Tibial artery (tissue), 4 donors: ENCODE data around the gene CEP126.

Experiments used
- DNase-seq, 2 donors: peaks; one replicate each; pipeline ENCODE4 v3.0.0-alpha.2; 2019
- H3K27ac ChIP-seq, 2 donors: fragments of 200-600 bp; sonication (generic) in 1 of 2; 1 replicate in 1 of 2; 2 replicates in 1 of 2; pipeline ENCODE4 v1.5.1; 2018 to 2019; ENCODE audit warnings: mild to moderate bottlenecking in 1 of 2
- H3K27me3 ChIP-seq, 2 donors: fragments of 200-600 bp; sonication (generic) in 1 of 2; one replicate each; pipeline versions ENCODE4 v1.5.1 to v1.6.0; 2016 to 2019
- H3K36me3 ChIP-seq, 3 donors: fragments of 200-600 bp; sonication (generic) in 2 of 3; one replicate each; pipeline ENCODE4 v1.5.1; 2016 to 2019; ENCODE audit warnings: mild to moderate bottlenecking in 2 of 3
- H3K4me1 ChIP-seq, 4 donors: fragments of 200-600 bp; sonication (generic) in 2 of 4; 1 replicate in 3 of 4; 2 replicates in 1 of 4; pipeline ENCODE4 v1.5.1; 2016 to 2019
- H3K4me3 ChIP-seq, 2 donors: fragments of 200-600 bp; sonication (generic) in 1 of 2; 1 replicate in 1 of 2; 2 replicates in 1 of 2; pipeline ENCODE4 v1.5.1; 2018 to 2019; ENCODE audit warnings: mild to moderate bottlenecking in 2 of 2
- H3K9me3 ChIP-seq, 3 donors: fragments of 200-600 bp; sonication (generic) in 1 of 3; one replicate each; pipeline ENCODE4 v1.5.1; 2016 to 2019
- CTCF ChIP-seq, 2 experiments: fragments of 200-600 bp in 1 of 2; fragments of 450-650 bp in 1 of 2; IDR thresholded peaks; one replicate each; pipeline ENCODE4 v1.5.1; 2017 to 2019; ENCODE audit warnings: antibody characterized with exemption in 2 of 2, mild to moderate bottlenecking in 1 of 2, moderate library complexity in 1 of 2
- intact Hi-C: fragments of 100-400 bp; cut with DNase I; formaldehyde crosslinking; loops from one replicate; pipeline ENCODE4 v1.15.0; 2023; ENCODE audit warnings: low total_unique reads

The CEP126 gene

DNA sequence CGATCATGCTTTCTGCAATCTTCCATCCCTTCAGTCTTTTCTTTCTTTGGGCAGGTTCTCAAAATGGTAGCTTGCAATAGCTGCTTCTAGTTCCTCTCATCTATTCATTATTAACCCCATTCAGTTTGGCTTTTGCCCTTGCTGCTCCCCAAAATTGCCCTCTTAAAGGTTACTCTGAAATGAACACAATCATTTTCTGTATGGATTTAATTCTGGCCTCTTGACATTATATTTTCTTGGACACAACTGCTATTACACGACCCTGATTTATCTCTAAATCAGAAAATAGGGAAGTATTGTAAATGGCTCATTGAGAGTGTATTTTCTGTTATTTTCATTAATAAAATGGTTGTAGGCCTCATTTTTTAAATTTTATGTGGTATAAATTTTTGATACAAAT is 1.6 kb downstream of the CEP126 start, which contains the start of gene ANGPTL5:
ANGPTL5 (minus strand) TSS at position 101 of the 400 bp plus-strand sequence. CDS start 8,613 bp downstream, outside the sequence.
- Histone ChIP-seq H3K4me1 (peaks cover 0 to 52% (median 8%) of the 10 kb centered on the region in 4 donors), H3K27ac (peak within 1 kb of the TSS; percentile 94), H3K27me3 (no peaks in the 10 kb centered on the region), H3K9me3 (no peaks in the 10 kb centered on the region), H3K36me3 (peaks cover 0 to 3% (median 0%) of the 10 kb centered on the region in 3 donors), H3K4me3 (peak within 1 kb of the TSS; percentile 56 to 69)
- no peak for TF ChIP-seq CTCF (IDR thresholded peaks at IDR 0.05)
- intact Hi-C loops = loop anchor here (10.0 kb wide), 1 partner anchor 428 kb away; the partner anchor contains the start of gene BIRC2
- no peak for DNase-seq

- Histone ChIP-seq H3K4me3 (no peak overlapping the region), H3K36me3 (peaks cover 0 to 3% (median 1%) of the 10 kb centered on the region in 3 donors), H3K27me3 (no peaks in the 10 kb centered on the region), H3K4me1 (peaks cover 0 to 52% (median 8%) of the 10 kb centered on the region in 4 donors), H3K9me3 (no peaks in the 10 kb centered on the region), H3K27ac (peak overlapping the region; percentile 94)
- no peak for TF ChIP-seq CTCF (IDR thresholded peaks at IDR 0.05)
- no peak for DNase-seq
- intact Hi-C loops = loop anchor here (10.0 kb wide), 1 partner anchor 428 kb away; the partner anchor contains the start of gene BIRC2
These were observed 2.4 kb downstream of the CEP126 start for GRCh38 chr11:101917226-101917625.

- H3K27me3 ChIP-seq = no peaks in the 10 kb centered on the region
- no peak for DNase-seq
- no peak for TF ChIP-seq CTCF (IDR thresholded peaks at IDR 0.05)
- no peak overlapping the region for H3K27ac ChIP-seq
- peaks cover 0 to 30% (median 5%) of the 10 kb centered on the region in 4 donors for H3K4me1 ChIP-seq
- no peak overlapping the region for H3K4me3 ChIP-seq
- no peaks in the 10 kb centered on the region for H3K9me3 ChIP-seq
- intact Hi-C loops = no loop called here
- H3K36me3 ChIP-seq = peaks cover 0 to 6% (median 3%) of the 10 kb centered on the region in 3 donors
These were observed 6.2 kb downstream of the CEP126 start for GRCh38 chr11:101920992-101921391.

GRCh38 chr11:101923554-101923953 is 8.7 kb downstream of the CEP126 start:
- Histone ChIP-seq H3K36me3 (peaks cover 0 to 10% (median 3%) of the 10 kb centered on the region in 3 donors), H3K27ac (no peak overlapping the region), H3K9me3 (peaks cover 0 to 6% (median 0%) of the 10 kb centered on the region in 3 donors), H3K4me1 (peaks cover 0 to 6% (median 0%) of the 10 kb centered on the region in 4 donors), H3K4me3 (no peak overlapping the region), H3K27me3 (no peaks in the 10 kb centered on the region)
- no peak for TF ChIP-seq CTCF (IDR thresholded peaks at IDR 0.05)
- intact Hi-C loops = no loop called here
- DNase-seq = no peak

- TF ChIP-seq CTCF (IDR thresholded peaks at IDR 0.05) = no peak
- H3K4me3 ChIP-seq = no peak overlapping the region
- peaks cover 0 to 24% (median 0%) of the 10 kb centered on the region in 3 donors for H3K36me3 ChIP-seq
- H3K27ac ChIP-seq = no peak overlapping the region
- no peaks in the 10 kb centered on the region for H3K27me3 ChIP-seq
- peaks cover 0 to 9% (median 0%) of the 10 kb centered on the region in 3 donors for H3K9me3 ChIP-seq
- DNase-seq = no peak
- no peaks in the 10 kb centered on the region for H3K4me1 ChIP-seq
- intact Hi-C loops = no loop called here
These were observed 14.6 kb downstream of the CEP126 start for GRCh38 chr11:101929294-101929915.
